Hematopoietic multipotent progenitor cell (in vitro differentiated cells): ENCODE data around the gene POLR2J2. TPM values are rescaled to one million over a fixed set of nuclear protein-coding genes. Genes with fewer than 3 reads are reported as not detected.
"Not testable (repeated sequence)": the region's sequence is repeated elsewhere in the genome, so short reads cannot be mapped to it uniquely, and the experiment has no call there.

ENCODE experiments used
- DNase-seq, 3 donors: peaks; one replicate each; pipeline ENCODE4 v3.0.0-alpha.2; 2011 to 2015; ENCODE audit warnings: low read depth in 2 of 3, low spot score in 2 of 3
- total RNA-seq: library from RNA; depleted of rRNA; stranded (reverse); fragments of >200 nt; gene quantifications from one replicate; pipeline ENCODE4 v1.2.3, GENCODE V29; 2012

The POLR2J2 gene
- total RNA-seq = 2.7 TPM

GRCh38 chr7:102671166-102671955 is at the start of gene POLR2J2:
Gene POLR2J2, minus strand, starts transcription at chr7:102671663. Its CDS starts 62 bp downstream, at chr7:102671601.
- not testable (repeated sequence) for DNase-seq

- DNase-seq = not testable (repeated sequence)
Observed at GRCh38 chr7:102718491-102718890, 47.0 kb upstream of the POLR2J2 start.

GRCh38 chr7:102715718-102716117 is 44.3 kb upstream of the POLR2J2 start:
- peak in 1 of 3 donors; percentile 11 for DNase-seq

- DNase-seq = not testable (repeated sequence)
Observed at GRCh38 chr7:102714774-102715522, 43.5 kb upstream of the POLR2J2 start.

GRCh38 chr7:102713691-102714080 is 42.2 kb upstream of the POLR2J2 start:
- not testable (repeated sequence) for DNase-seq

- peak in 1 of 3 donors; percentile 16 for DNase-seq
Observed at GRCh38 chr7:102713011-102713690, 41.7 kb upstream of the POLR2J2 start.

GRCh38 chr7:102698962-102699750 is 27.7 kb upstream of the POLR2J2 start:
- not testable (repeated sequence) for DNase-seq

GRCh38 chr7:102697642-102698512 is 26.4 kb upstream of the POLR2J2 start:
- DNase-seq = not testable (repeated sequence)

GRCh38 chr7:102696009-102696408 is 24.5 kb upstream of the POLR2J2 start:
- not testable (repeated sequence) for DNase-seq

GRCh38 chr7:102695033-102695552 is 23.6 kb upstream of the POLR2J2 start:
- not testable (repeated sequence) for DNase-seq

- DNase-seq = not testable (repeated sequence)
Observed at GRCh38 chr7:102694008-102694407, 22.5 kb upstream of the POLR2J2 start.

- DNase-seq = not testable (repeated sequence)
Observed at GRCh38 chr7:102690602-102691001, 19.1 kb upstream of the POLR2J2 start.

GRCh38 chr7:102689436-102690282 is 18.2 kb upstream of the POLR2J2 start:
- DNase-seq = not testable (repeated sequence)

- not testable (repeated sequence) for DNase-seq
Observed at GRCh38 chr7:102688299-102689036, 17.0 kb upstream of the POLR2J2 start.

- not testable (repeated sequence) for DNase-seq
Observed at GRCh38 chr7:102682560-102682959, 11.1 kb upstream of the POLR2J2 start.

GRCh38 chr7:102680780-102681179 is 9.3 kb upstream of the POLR2J2 start:
- not testable (repeated sequence) for DNase-seq

GRCh38 chr7:102675545-102675944 is 4.1 kb upstream of the POLR2J2 start:
- not testable (repeated sequence) for DNase-seq
